ENCODE results near the gene ZP2.

GRCh38 chr16:21228361-21228872 is 17.0 kb upstream of the ZP2 start:
- TF ChIP-seq CTCF (IDR thresholded peaks at IDR 0.05) (no peak), POLR2A (IDR thresholded peaks at IDR 0.05) (no peak)
